NCI-H748 (cell line): ENCODE results near the gene CLINT1.
A peak's percentile ranks its signal among the peaks of the same experiment; 100 is the strongest.
"Not testable (repeated sequence)": the region's sequence is repeated elsewhere in the genome, so short reads cannot be mapped to it uniquely, and the experiment has no call there.

ENCODE experiments used
- DNase-seq: peaks from one replicate; lab custom pipeline; 2025; ENCODE audit not compliant: unreplicated experiment; lab: John Stamatoyannopoulos, UW

The CLINT1 gene

GRCh38 chr5:157862183-157862851, 3.4 kb upstream of the CLINT1 start:
- no peak for DNase-seq

- no peak for DNase-seq
Observed at GRCh38 chr5:157860898-157861890, 2.2 kb upstream of the CLINT1 start.

- no peak for DNase-seq
Observed at GRCh38 chr5:157859227-157859575, 256 bp upstream of the CLINT1 start.

- peak; percentile 20 for DNase-seq
Observed at GRCh38 chr5:157857816-157858526, 974 bp downstream of the CLINT1 start.

- DNase-seq: peak; percentile 63
Observed at GRCh38 chr5:157855404-157855994, 3.4 kb downstream of the CLINT1 start.

GRCh38 chr5:157853365-157853764, 5.6 kb downstream of the CLINT1 start:
- DNase-seq: not testable (repeated sequence)

GRCh38 chr5:157845914-157846598, 12.9 kb downstream of the CLINT1 start:
- no peak for DNase-seq

GRCh38 chr5:157842787-157843186, 16.2 kb downstream of the CLINT1 start:
- peak; percentile 20 for DNase-seq

- no peak for DNase-seq
Observed at GRCh38 chr5:157842185-157842584, 16.8 kb downstream of the CLINT1 start.

GRCh38 chr5:157839157-157839795, 19.7 kb downstream of the CLINT1 start:
- DNase-seq: no peak

GRCh38 chr5:157836121-157836753, 22.7 kb downstream of the CLINT1 start:
- DNase-seq: no peak

GRCh38 chr5:157835041-157835440, 23.9 kb downstream of the CLINT1 start:
- DNase-seq: no peak

- DNase-seq: no peak
Observed at GRCh38 chr5:157828944-157829639, 29.9 kb downstream of the CLINT1 start.

GRCh38 chr5:157828105-157828943, 30.6 kb downstream of the CLINT1 start:
- no peak for DNase-seq

- no peak for DNase-seq
Observed at GRCh38 chr5:157827423-157827822, 31.5 kb downstream of the CLINT1 start.

GRCh38 chr5:157823655-157824054, 35.3 kb downstream of the CLINT1 start:
- DNase-seq: no peak

GRCh38 chr5:157821822-157822622, 36.9 kb downstream of the CLINT1 start:
- no peak for DNase-seq
